ENCODE data around the gene NOS2.

GRCh38 chr17:27771586-27771985 lies 28.7 kb downstream of the NOS2 start:
- TF ChIP-seq POLR2AphosphoS5 (IDR thresholded peaks at IDR 0.05): no peak
- no peak for TF ChIP-seq CTCF (IDR thresholded peaks at IDR 0.05 in 8 of 11, conservative IDR thresholded peaks at IDR 0.05 in 3 of 11)

Data from spleen (tissue), 7 donors.